ENCODE data around the gene DEF6.

DNA sequence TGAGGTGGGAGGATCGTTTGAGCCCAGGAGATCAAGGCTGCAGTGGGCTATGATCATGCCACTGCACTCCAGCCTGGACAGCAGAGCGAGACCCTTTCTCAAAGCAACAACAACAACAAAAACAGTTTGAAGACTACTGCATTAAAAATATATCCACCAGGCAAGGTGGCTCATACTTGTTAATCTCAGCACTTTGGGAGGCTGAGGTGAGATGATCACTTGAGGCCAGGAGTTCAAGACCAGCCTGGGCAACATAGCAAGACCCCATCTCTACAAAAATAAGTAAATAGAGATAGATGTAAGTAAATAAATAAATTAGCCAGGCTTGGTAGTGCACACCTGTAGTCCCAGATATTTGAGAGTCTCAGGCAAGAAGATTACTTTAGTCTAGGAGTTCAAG lies 25.6 kb upstream of the DEF6 start:
- TF ChIP-seq, protein P1, sequence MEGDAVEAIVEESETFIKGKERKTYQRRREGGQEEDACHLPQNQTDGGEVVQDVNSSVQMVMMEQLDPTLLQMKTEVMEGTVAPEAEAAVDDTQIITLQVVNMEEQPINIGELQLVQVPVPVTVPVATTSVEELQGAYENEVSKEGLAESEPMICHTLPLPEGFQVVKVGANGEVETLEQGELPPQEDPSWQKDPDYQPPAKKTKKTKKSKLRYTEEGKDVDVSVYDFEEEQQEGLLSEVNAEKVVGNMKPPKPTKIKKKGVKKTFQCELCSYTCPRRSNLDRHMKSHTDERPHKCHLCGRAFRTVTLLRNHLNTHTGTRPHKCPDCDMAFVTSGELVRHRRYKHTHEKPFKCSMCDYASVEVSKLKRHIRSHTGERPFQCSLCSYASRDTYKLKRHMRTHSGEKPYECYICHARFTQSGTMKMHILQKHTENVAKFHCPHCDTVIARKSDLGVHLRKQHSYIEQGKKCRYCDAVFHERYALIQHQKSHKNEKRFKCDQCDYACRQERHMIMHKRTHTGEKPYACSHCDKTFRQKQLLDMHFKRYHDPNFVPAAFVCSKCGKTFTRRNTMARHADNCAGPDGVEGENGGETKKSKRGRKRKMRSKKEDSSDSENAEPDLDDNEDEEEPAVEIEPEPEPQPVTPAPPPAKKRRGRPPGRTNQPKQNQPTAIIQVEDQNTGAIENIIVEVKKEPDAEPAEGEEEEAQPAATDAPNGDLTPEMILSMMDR (IDR thresholded peaks at IDR 0.05; ENCODE audit: control extremely low read depth in 1 of 3, insufficient read depth in 1 of 3, low read depth in 1 of 3, low read length in 3 of 3) = no peak
- no peak for TF ChIP-seq TAF1 (IDR thresholded peaks at IDR 0.05; ENCODE audit: low read depth, low read length)
- TF ChIP-seq EZH2 (IDR thresholded peaks at IDR 0.05; ENCODE audit: low read depth, low read length, severe bottlenecking) = no peak
- TF ChIP-seq SAP30 (IDR thresholded peaks at IDR 0.05; ENCODE audit: insufficient read depth, insufficient replicate concordance, low read length) = no peak
- no peak for TF ChIP-seq SUZ12 (IDR thresholded peaks at IDR 0.05; ENCODE audit: low read length)
- TF ChIP-seq, protein P2, sequence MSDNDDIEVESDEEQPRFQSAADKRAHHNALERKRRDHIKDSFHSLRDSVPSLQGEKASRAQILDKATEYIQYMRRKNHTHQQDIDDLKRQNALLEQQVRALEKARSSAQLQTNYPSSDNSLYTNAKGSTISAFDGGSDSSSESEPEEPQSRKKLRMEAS (IDR thresholded peaks at IDR 0.05) = no peak
- no peak for TF ChIP-seq GABPA (IDR thresholded peaks at IDR 0.05; ENCODE audit: borderline replicate concordance, insufficient read depth, low read length)
- TF ChIP-seq POLR2AphosphoS5 (IDR thresholded peaks at IDR 0.05; ENCODE audit: low read depth, low read length) = no peak
- TF ChIP-seq POLR2A (IDR thresholded peaks at IDR 0.05; ENCODE audit: control extremely low read depth in 1 of 2, low read depth in 2 of 2, low read length in 2 of 2) = no peak
- no peak for TF ChIP-seq SIX5 (IDR thresholded peaks at IDR 0.05; ENCODE audit: low read depth, low read length)
- TF ChIP-seq YY1 (IDR thresholded peaks at IDR 0.05; ENCODE audit: low read depth, low read length) = no peak
- TF ChIP-seq EP300 (IDR thresholded peaks at IDR 0.05; ENCODE audit: borderline replicate concordance in 1 of 2, low read depth in 2 of 2, low read length in 2 of 2) = no peak
- no peak for TF ChIP-seq JUND (IDR thresholded peaks at IDR 0.05; ENCODE audit: low read length)
